K562 (cell line): ENCODE data around the gene CLCNKB. TPM values are rescaled to one million over a fixed set of nuclear protein-coding genes. Genes with fewer than 3 reads are reported as not detected.
A peak's percentile ranks its signal among the peaks of the same experiment; 100 is the strongest.
"Not testable (repeated sequence)": the region's sequence is repeated elsewhere in the genome, so short reads cannot be mapped to it uniquely, and the experiment has no call there.

Experiments
- ATAC-seq: fragments of 200-7000 bp; cut with Tn5 transposase; 3 replicates; pipeline ENCODE4 v1.9.1; 2020; ENCODE audit warnings: moderate library complexity
- BruUV-seq: library from RNA; stranded (reverse); fragments of 400-500 nt; replicated peaks from 2 replicates; lab custom pipeline; 2021; lab: Mats Ljungman, UMichigan
- CTCF ChIA-PET: fragments of 300-600 bp; formaldehyde crosslinking; extraction: SDS; loops from one replicate; lab custom pipeline; 2021; ENCODE audit warnings: low intra/inter-chr PET ratio; lab: Yijun Ruan, JAX
- POLR2A ChIA-PET: fragments of 300-600, 350-650 bp; sonication (Branson Sonifier 250); formaldehyde crosslinking; extraction: SDS; loops from one replicate; lab custom pipeline; 2021; ENCODE audit warnings: antibody characterized with exemption, inconsistent platforms; lab: Yijun Ruan, JAX
- DNase-seq, 4 experiments: peaks; one replicate each; pipeline versions ENCODE4 v3.0.0 to v3.0.0-alpha.2; 2011 to 2018; ENCODE audit warnings: low spot score in 3 of 4, mixed read lengths in 3 of 4; ENCODE audit errors: extremely low read depth in 1 of 4
- FAIRE-seq: peaks from 2 replicates; lab custom pipeline; 2011; peaks lifted over from hg19 to GRCh38; lab: Jason Lieb, UNC
- H2AFZ ChIP-seq: 2 replicates; pipeline ENCODE4 v1.6.0; 2011; ENCODE audit warnings: low read depth, low read length, control low read depth, inconsistent platforms
- H3K27ac ChIP-seq: fragments of 200-600 bp; 3 replicates; pipeline ENCODE4 v1.8.0; 2011; ENCODE audit warnings: low read depth, mild to moderate bottlenecking, control low read depth, inconsistent platforms, low read length, moderate library complexity, mixed read lengths; ENCODE audit errors: extremely low read depth
- H3K27me3 ChIP-seq, 2 experiments: fragments of 300-600 bp in 1 of 2; 2 replicates in 1 of 2; 3 replicates in 1 of 2; pipeline versions ENCODE4 v1.6.0 to v1.8.0; 2011; ENCODE audit warnings: inconsistent platforms in 2 of 2, low read length in 2 of 2, mild to moderate bottlenecking in 1 of 2, mixed read lengths in 1 of 2, moderate library complexity in 1 of 2; ENCODE audit not compliant: control insufficient read depth in 2 of 2, insufficient read depth in 2 of 2
- H3K36me3 ChIP-seq: fragments of 300-600 bp; 3 replicates; pipeline ENCODE4 v1.8.0; 2011; ENCODE audit warnings: mild to moderate bottlenecking, low read length, inconsistent platforms; ENCODE audit not compliant: control insufficient read depth, insufficient read depth
- H3K4me1 ChIP-seq, 2 experiments: fragments of 200-600 bp in 1 of 2; replicated peaks in 1 of 2; 2 replicates in 1 of 2; 3 replicates in 1 of 2; pipeline versions ENCODE4 v1.5.1 to v1.8.0; 2011; ENCODE audit warnings: inconsistent platforms in 2 of 2, low read length in 2 of 2, mild to moderate bottlenecking in 1 of 2, mixed read lengths in 1 of 2, moderate library complexity in 1 of 2; ENCODE audit not compliant: control insufficient read depth in 2 of 2, insufficient read depth in 2 of 2
- H3K4me2 ChIP-seq: 2 replicates; pipeline ENCODE4 v1.6.1; 2011; ENCODE audit warnings: low read length, control low read depth, inconsistent platforms, mixed read lengths; ENCODE audit not compliant: insufficient read depth
- H3K4me3 ChIP-seq: fragments of 200-600 bp; sonication (generic), shearing (Covaris generic); 2 replicates; pipeline ENCODE4 v1.5.1; 2016; ENCODE audit warnings: control low read depth, inconsistent platforms
- H3K79me2 ChIP-seq: fragments of 200-600 bp; 3 replicates; pipeline ENCODE4 v1.8.0; 2011; ENCODE audit warnings: low read length, inconsistent platforms; ENCODE audit not compliant: control insufficient read depth, insufficient read depth
- H3K9ac ChIP-seq, 2 experiments: 2 replicates each; pipeline versions ENCODE4 v1.6.0 to v1.6.1; 2011; ENCODE audit warnings: low read depth in 2 of 2, low read length in 2 of 2, control low read depth in 1 of 2, inconsistent platforms in 1 of 2, mild to moderate bottlenecking in 1 of 2, mixed read lengths in 1 of 2; ENCODE audit not compliant: insufficient read depth in 1 of 2
- H3K9me1 ChIP-seq: one replicate; pipeline ENCODE4 v1.6.0; 2011; ENCODE audit warnings: inconsistent platforms, mild to moderate bottlenecking, low read length, moderate library complexity; ENCODE audit not compliant: control insufficient read depth, insufficient read depth
- H3K9me3 ChIP-seq: replicated peaks from 2 replicates; pipeline ENCODE4 v1.5.1; 2011; ENCODE audit warnings: low read depth, low read length, inconsistent platforms; ENCODE audit not compliant: control insufficient read depth, insufficient read depth
- H4K20me1 ChIP-seq: replicated peaks from 2 replicates; pipeline ENCODE4 v1.6.1; 2011; ENCODE audit warnings: low read length, inconsistent platforms, mixed read lengths; ENCODE audit not compliant: control insufficient read depth, insufficient read depth
- BCOR ChIP-seq: fragments of 450-650 bp; IDR thresholded peaks from 2 replicates; pipeline ENCODE4 v1.6.1; 2016
- MTF1 ChIP-seq: fragments of 250-450 bp; sonication (Bioruptor Pico); IDR thresholded peaks from 2 replicates; pipeline ENCODE4 v1.9.0; 2021; ENCODE audit warnings: moderate library complexity, mild to moderate bottlenecking, inconsistent platforms, borderline replicate concordance
- NUFIP1 ChIP-seq: fragments of 450-650 bp; IDR thresholded peaks from 2 replicates; pipeline ENCODE4 v1.6.1; 2018; ENCODE audit not compliant: partially characterized antibody
- PTBP1 ChIP-seq: fragments of 200-400 bp; formaldehyde crosslinking; IDR thresholded peaks from 2 replicates; pipeline ENCODE4 v1.6.1; 2017; ENCODE audit warnings: low read depth, low read length
- RBM25 ChIP-seq: fragments of 200-400 bp; formaldehyde crosslinking; IDR thresholded peaks from 2 replicates; pipeline ENCODE4 v1.6.1; 2018; ENCODE audit warnings: low read length, low read depth, moderate library complexity; ENCODE audit not compliant: severe bottlenecking
- ZNF121 ChIP-seq: sonication (generic); formaldehyde crosslinking; conservative IDR thresholded peaks from 2 replicates; pipeline ENCODE4 v1.8.0; 2022; ENCODE audit warnings: missing genetic modification reagents
- WGBS: fragments of 100-300 bp; shearing (Covaris generic); methylation state at CpG from one replicate; pipeline ENCODE4 v1.1.6; 2016; ENCODE audit warnings: low coverage, mixed read lengths; ENCODE audit not compliant: insufficient coverage; ENCODE audit errors: missing lambda C conversion rate; 5-methylcytosine and 5-hydroxymethylcytosine counted together
- in situ Hi-C: fragments of 300-500 bp; cut with MboI; formaldehyde crosslinking; loops from 4 replicates; pipeline ENCODE4 v1.15.0; 2018; ENCODE audit warnings: inconsistent platforms, mixed read lengths
- intact Hi-C: fragments of 100-400 bp; cut with micrococcal nuclease; formaldehyde crosslinking; loops from 2 replicates; pipeline ENCODE4 v1.14.2; 2022
- polyA plus RNA-seq, 8 experiments: library from polyadenylated mRNA; depleted of rRNA in 4 of 8; stranded (reverse) in 5 of 8; unstranded in 3 of 8; fragments of >200 nt; fragmentation: Nextera tagmentation in 2 of 8; fragmentation: Illumina TruSeq in 1 of 8; extraction: Ambion mirVana in 2 of 8; extraction: Trizol in 1 of 8; gene quantifications; 2 replicates each; pipeline versions ENCODE4 v1.2.1 to v1.2.3, GENCODE V29; 2011 to 2014; ENCODE audit warnings: inconsistent platforms in 1 of 8, missing spikeins in 1 of 8
- total RNA-seq, 7 experiments: library from RNA; depleted of rRNA in 6 of 7; stranded (reverse); fragments of >200 nt in 6 of 7; fragmentation: Illumina TruSeq in 2 of 7; extraction: Trizol in 2 of 7; gene quantifications; 2 replicates each; pipeline versions ENCODE4 v1.2.1 to v1.2.3, GENCODE V29; 2011 to 2021; ENCODE audit warnings: low replicate concordance in 1 of 7

CLCNKB gene
- total and polyA plus RNA-seq, 9 of the 15 experiments (the other 6 are each of a cell fraction or from before 2014, with no cell fraction given) = 0.08 to 1.7 (median 0.64) TPM

- H3K9me3 ChIP-seq = no peaks in the 10 kb centered on the region
- no peak overlapping the region; a peak in 1 of 4 replicates for H3K9ac ChIP-seq
- intact Hi-C loops = no loop called here
- CTCF ChIA-PET = no interaction called here
- H3K4me3 ChIP-seq = no peak overlapping the region
- 18% methylated on average over 11 of the region's 11 CpGs for WGBS
- no peaks in the 10 kb centered on the region for H3K9me1 ChIP-seq
- FAIRE-seq (no peak), DNase-seq (no peak), ATAC-seq (no peak)
- H2AFZ ChIP-seq = no peak overlapping the region
- H3K4me2 ChIP-seq = no peak overlapping the region
- POLR2A ChIA-PET = interaction anchor here (0.5 to 1.1 kb wide), 3 partner anchors 70 to 203 kb away, joined by 3 to 4 read pairs (median 4); no protein-coding TSS in a partner anchor
- peaks cover 15 to 34% of the 10 kb centered on the region in 2 experiments; a peak in 3 of 5 replicates for H3K27me3 ChIP-seq
- in situ Hi-C loops = no loop called here
- H4K20me1 ChIP-seq = no peaks in the 10 kb centered on the region
- H3K36me3 ChIP-seq = no peaks in the 10 kb centered on the region
- H3K79me2 ChIP-seq = no peaks in the 10 kb centered on the region
- TF ChIP-seq RBM25 = peak; percentile 33
- peak; percentile 44; the same call in 1 of the 2 replicates for TF ChIP-seq BCOR
- no peak for TF ChIP-seq NUFIP1
- TF ChIP-seq PTBP1 = 0 out of 2 replicates have a peak, but pooled peaks have one; percentile 56
- no peak for TF ChIP-seq MTF1 (CRISPR knock-in tag)
- H3K27ac ChIP-seq = no peak overlapping the region
- H3K4me1 ChIP-seq = peaks cover 0 to 9% of the 10 kb centered on the region in 2 experiments; a peak in 2 of 5 replicates
- no TSS peak for BruUV-seq
These were observed 44.7 kb upstream of the CLCNKB start for GRCh38 chr1:15998929-15999328.

GRCh38 chr1:16001274-16001673 lies 42.3 kb upstream of the CLCNKB start:
- POLR2A ChIA-PET = interaction anchor here (1.0 to 1.6 kb wide), 2 partner anchors 13 to 165 kb away, joined by 3 to 6 read pairs; no protein-coding TSS in a partner anchor
- in situ Hi-C loops, H4K20me1 ChIP-seq, CTCF ChIA-PET, H3K4me1 ChIP-seq, H3K4me2 ChIP-seq, H2AFZ ChIP-seq, intact Hi-C loops, H3K27ac ChIP-seq, H3K79me2 ChIP-seq, FAIRE-seq, H3K9me3 ChIP-seq, ATAC-seq, DNase-seq, H3K36me3 ChIP-seq, BruUV-seq, H3K4me3 ChIP-seq, H3K9ac ChIP-seq, H3K9me1 ChIP-seq: not testable (repeated sequence)
- WGBS = 28% methylated on average over 7 of the region's 10 CpGs
- peaks cover 15 to 38% of the 10 kb centered on the region in 2 experiments; a peak in 3 of 5 replicates for H3K27me3 ChIP-seq
- TF ChIP-seq ZNF121 (CRISPR knock-in tag) = peak; percentile 47
